GM18505 (cell line): ENCODE data around the gene DHX35.

ENCODE experiments used
- ATAC-seq: cut with Tn5 transposase; IDR thresholded peaks from one replicate; pipeline ENCODE4 v1.9.1; 2021; ENCODE audit not compliant: unreplicated experiment
- POLR2A ChIP-seq: IDR thresholded peaks from 4 replicates; pipeline ENCODE4 v1.6.1; 2011; ENCODE audit warnings: borderline replicate concordance; ENCODE audit not compliant: insufficient read depth, insufficient read length; ENCODE audit errors: extremely low read depth

DHX35 gene

DNA sequence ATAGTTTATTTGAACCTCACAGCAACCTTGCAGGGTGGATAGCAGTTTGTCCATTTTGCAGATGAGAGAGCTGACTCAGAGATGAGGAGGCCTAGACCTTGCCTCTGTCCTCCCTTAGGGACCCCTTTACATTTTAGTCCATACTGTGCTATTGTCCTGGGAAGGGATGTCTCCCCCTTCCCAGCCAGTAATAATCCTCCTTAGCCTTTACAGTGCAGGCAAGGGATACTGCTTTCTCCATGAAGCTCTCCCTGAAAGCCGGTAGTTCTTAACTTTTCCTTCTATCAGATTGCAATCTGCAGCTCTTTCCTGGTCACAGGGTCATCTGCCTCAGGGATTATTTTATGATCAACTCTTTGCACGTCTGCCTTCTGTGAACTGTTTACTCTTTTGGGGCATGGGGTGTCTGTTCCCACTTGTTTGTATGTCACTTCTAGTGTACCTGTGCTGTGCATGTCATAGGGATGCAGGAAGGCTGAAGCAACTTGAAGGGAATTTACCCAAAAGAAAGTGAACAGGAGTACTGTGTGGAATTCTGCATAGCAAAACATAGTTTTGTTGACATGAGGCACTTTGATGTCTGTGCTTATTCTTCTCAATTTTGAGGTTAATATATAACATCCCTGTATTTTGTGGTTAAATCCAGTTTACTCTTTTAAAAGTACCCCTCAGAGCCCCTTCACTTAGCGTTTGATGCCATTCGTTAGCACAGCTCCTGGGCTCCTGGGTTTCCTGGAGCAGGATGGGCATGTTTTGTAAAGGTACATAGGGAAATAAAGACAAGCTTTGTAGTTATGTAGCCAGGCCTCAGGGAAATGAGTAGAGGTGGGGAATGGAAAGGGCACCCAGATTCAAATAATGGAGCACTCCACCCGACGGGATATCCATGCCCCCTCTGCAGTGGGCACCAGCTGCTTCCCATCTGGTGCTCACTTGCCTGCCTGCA lies 38.1 kb downstream of the DHX35 start:
- no peak for ATAC-seq
- no peak for TF ChIP-seq POLR2A

DNA sequence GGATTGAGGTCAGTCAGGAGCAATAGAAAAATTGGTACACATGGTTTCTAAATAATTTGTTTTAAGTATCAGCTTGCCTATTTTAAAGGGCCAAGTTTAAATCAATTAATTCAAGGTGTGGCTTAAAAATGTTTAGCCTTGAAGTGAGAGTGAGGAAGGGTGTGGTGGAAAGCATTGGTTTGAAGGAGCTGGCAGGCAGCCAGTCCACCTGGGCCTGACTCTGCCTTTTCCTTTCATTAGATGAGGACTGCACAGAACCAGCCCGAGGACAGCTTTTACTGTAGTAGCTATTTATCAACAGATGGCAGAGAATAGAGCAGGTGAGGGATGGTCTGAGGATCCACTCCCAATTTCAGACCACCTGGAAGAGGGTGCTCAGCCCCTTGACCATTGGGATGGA lies 42.4 kb downstream of the DHX35 start:
- ATAC-seq, result no peak
- TF ChIP-seq POLR2A, result no peak

DNA sequence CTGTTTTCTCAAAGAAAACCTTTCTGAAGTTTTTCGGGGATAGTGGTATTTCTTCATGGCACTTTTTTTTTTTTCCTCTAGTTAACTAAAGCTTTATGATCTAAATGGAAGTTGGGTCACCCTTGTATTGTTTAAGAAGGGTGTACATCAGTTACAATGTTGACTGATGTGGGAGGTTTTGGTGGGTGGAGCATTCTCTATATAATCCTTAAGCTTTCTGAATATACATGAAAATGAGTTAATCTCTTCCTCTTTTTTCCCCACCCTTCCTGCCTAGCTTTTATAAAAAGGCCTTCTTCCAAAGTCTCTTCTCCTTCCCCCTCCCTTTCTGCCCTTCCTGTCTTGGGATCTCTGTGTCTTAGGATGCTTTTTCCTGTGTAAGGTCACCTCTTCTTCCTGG lies 47.2 kb downstream of the DHX35 start:
- ATAC-seq, result no peak
- TF ChIP-seq POLR2A, result no peak

DNA sequence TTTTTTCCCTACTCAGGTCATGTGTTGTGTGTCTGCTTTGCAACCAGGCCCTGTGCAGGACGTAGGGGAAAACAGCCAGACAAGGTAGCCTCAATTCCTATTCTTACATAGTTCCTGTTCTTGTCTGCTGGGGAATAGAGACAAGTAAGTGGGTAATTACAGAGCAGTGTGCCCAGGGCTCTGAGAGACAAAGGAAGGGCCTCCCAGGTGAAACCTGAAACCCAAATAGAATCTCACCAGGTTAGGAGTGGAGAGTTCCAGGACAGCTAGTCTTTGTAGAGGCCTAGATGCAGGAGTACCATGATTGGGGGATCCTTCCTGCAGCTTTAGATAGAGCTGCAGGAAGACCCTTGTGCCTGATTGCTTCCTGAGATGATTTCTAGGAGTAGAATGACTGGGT lies 48.4 kb downstream of the DHX35 start:
- no peak for ATAC-seq
- no peak for TF ChIP-seq POLR2A

DNA sequence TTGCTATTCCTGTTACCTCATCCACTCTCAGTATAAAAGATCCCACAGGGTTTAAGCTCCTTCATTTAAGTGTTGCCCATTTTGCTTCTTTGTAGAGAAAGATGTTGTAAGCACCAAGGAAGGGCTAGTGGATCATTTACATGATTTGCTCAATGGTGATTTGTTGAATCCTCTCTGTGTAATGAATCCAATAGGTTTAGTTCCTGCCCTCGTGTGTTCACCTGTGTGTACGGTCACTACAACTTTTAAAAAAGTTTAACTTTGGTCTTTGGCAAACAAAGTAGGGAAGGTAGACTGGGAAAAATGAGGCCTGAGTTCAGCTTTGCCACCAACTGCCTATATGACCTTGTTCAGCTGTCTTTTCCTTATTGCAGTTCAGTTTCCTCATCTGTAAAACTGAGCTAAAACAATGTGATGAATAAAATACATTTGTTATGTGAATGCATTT lies 51.5 kb downstream of the DHX35 start:
- no peak for TF ChIP-seq POLR2A
- ATAC-seq, result no peak

DNA sequence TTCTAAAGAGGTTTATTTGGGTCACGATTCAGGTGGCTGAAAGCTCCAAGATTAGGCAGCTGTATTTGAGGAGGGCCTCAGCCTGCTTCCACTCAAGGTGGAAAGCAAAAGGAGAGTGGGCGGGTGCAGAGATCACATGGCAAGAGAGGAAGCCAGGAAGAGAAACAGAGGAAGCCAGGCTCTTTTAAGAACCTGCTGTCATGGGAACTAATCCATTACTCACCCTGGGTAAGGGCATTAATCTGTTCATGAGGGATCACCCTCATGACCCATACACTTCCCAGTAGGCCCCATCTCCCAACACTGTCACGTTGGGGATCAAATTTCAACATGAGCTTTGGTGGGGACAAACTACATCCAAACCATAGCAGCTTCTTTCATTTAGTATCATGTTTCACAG lies 53.9 kb downstream of the DHX35 start:
- no peak for TF ChIP-seq POLR2A
- ATAC-seq, result no peak

DNA sequence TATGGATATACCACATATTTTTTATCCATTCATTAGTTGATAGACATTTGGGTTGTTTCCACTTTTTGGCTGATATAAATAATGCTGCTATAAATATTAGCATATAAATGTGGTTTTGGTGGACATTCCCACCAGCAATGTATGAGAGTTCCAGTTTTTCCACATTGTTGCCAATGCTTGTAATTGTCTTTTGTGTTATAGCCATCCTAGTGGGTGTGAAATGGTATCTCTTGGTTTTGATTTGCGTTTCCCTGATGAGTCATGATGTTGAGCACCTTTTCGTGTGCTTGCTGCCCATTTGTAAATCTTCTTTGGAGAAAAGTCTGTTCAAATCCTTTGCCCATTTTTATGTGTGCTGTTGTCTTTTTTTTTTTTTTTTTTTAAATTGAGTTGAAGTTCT lies 54.4 kb downstream of the DHX35 start:
- ATAC-seq, result no peak
- TF ChIP-seq POLR2A, result no peak

DNA sequence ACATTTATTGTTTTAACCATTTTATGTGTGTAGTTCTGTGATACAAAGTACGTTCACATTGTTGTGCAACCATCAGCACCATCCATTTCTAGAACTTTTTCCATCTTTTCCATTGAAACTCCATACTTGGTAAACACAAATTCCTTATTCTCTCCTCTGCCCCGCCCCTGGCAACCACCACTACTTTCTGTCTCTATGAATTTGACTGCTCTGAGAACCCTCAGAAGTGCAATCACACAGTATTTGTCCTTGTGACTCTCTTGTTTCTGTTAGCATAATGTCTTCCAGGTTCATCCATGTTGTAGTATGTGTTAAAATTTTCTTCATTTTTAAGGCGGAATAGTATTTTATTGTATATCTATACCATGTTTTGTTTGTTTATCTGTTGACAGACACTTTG lies 56.9 kb downstream of the DHX35 start:
- no peak for ATAC-seq
- no peak for TF ChIP-seq POLR2A

DNA sequence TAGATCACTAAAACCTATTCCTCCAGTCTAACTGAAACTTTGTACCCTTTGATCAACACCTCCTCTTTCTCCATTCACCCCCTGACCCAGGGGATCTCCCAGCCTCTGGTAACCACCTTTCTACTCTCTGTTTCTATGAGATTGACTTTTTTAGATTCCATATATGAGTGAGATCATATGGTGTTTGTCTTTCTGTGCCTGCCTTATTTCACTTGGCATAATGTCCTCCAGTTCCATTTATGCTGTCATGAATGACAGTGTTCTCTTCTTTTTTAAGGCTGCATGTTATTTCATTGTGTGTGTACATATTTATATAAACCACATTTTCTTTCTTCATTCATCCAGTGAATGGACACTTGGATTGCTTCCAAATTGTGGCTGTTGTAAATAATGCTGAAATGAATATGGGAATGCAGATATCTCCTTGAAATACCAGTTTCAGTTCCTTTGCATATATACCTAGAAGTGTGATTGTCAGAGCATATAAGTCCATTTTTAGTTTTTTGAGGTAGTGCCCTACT lies 57.7 kb downstream of the DHX35 start:
- ATAC-seq, result peak; percentile 83
- TF ChIP-seq POLR2A, result no peak

DNA sequence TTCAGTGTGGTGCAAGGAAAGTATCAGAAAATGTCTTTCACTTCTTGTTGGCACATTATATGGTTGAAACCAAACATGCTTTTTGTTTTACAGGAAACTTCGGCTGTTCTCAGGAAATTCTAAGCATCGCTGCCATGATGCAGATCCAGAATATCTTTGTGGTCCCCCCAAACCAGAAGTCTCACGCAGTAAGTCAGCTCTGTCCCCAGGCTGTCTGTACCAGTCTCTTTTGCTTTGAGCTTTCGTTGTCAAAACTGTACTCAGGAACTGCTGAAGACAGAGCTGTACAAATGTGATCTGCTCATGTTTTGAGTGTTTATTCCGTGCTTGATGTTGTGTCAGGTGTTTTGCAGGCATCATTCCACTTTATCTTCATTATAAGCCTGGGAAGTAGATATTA lies 59.6 kb downstream of the DHX35 start:
- ATAC-seq, result no peak
- no peak for TF ChIP-seq POLR2A

DNA sequence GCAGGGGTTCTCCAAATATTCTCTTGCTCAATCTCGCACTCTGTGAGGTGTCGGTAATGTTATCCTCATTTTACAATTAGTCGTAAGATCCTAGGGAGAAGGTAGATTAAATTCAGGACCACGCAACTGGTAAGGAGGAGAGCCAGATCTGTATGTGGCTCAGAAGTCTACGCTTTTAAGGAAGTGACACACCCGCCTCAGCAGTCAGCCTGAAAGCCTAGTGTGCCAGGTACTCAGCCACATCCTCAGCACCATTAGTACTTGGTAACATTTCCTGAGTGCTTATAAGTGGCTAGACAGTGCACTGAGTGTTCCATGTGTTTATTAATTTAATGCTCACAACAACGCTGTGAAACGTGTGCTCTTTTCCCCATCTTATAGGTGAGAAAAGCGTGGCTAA lies 63.7 kb downstream of the DHX35 start:
- no peak for TF ChIP-seq POLR2A
- ATAC-seq, result no peak

DNA sequence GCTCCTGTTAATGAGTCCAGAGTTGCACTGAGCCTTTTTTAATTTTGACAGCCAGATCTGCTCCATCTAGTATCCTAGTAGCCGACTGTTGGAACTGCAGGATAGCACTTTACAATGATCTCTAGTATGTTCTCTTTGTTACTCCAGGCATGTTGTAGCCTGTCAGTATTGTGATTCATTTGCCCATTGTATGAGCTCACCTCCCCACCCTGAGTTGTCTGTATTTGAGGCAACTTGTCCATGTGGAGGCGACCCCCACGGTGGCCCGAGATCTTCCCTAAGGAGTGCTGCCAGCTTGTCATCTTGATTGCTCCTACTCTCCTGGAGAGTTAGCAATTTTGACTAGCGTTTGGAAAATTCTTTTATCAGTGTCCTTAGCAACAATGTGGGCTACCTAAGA lies 67.2 kb downstream of the DHX35 start:
- no peak for ATAC-seq

DNA sequence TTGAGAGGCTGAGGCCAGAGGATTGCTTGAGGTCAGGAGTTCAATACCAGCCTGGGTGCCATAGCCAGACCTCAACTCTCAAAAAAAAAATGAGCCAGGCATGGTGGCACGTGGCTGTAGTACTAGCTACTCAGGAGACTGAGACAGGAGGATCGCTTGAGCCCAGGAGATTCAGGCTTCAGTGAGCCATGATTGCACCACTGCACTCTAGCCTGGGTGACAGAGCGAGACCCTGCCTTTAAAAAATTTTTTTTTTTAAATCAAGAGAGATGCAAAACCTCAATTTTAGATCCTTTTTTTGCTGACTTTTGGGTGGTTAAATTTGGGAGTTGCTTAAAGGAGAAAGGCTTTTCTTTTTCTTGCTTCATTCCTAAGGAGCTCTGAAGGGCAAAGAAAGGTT lies 70.9 kb downstream of the DHX35 start:
- ATAC-seq, result no peak
- no peak for TF ChIP-seq POLR2A

More for the DNA sequence above, 67.2 kb downstream of the DHX35 start:
- no peak for TF ChIP-seq POLR2A

DNA sequence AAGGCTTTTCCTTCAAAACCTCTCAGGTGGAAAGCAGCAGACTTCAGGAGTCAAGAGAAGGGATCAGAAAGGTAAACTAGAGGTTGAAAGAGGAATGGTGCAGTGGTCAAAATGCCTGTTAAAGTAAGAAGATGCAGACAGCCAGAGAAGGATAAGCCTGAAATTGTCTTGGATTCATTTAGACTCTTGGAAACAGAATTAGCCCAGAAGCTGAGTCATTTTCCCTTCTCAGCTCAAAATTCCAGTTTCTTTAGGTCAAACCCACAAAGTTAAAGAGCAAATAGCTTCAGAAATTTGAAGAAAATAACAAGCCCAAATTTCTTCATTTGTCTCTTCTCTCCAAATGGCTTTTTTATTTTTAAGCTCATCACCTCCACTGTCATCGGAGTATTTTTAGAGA lies 73.9 kb downstream of the DHX35 start:
- no peak for TF ChIP-seq POLR2A
- ATAC-seq, result no peak

DNA sequence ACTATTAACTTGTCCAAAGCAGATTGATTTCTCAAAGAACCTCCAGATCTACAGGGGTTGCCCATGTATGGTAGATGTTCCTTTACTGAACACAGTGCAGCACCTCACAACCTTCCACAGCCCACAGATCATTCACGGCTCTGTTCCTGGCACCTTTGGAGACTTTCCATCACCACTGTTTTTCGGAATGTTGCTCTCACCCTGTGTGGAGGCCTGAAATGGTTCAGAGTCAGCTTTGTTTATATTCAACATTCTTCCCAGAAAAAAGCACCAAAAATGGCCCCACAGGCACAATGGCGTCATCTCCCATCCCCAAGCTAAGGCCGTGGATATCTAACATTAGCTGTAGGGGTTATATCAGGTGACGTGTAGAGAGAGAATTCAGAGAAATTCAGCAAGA lies 74.7 kb downstream of the DHX35 start:
- no peak for ATAC-seq
- no peak for TF ChIP-seq POLR2A

DNA sequence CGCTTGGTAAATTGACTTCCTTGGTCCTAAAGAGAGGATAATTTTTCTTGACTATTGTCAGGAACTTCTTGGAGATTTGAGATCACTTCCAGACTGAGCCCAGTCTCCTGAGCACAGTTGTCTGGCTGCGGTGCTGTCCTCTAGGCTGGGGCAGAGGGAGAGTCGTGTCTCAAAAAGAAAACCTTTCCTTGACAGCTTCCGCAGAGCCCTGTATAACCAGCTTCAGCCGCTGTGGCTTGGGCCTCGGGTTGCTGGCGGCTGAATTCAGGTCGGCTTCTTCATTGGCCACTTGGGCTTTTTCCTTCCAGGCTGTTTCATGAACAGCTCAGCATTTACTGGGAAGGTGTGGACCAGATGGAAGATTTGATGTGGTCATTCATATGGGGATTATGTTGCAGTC lies 75.9 kb downstream of the DHX35 start:
- no peak for TF ChIP-seq POLR2A
- no peak for ATAC-seq
